K562 (cell line): ENCODE data around the gene C2CD2.

Experiments used
- BACH1 ChIP-seq: fragments of 200-800 bp; sonication (Bioruptor generic); IDR thresholded peaks from 2 replicates; pipeline ENCODE4 v1.6.1; 2016; ENCODE audit warnings: missing genetic modification characterization, missing compliant biosample characterization
- CGGBP1 ChIP-seq: fragments of 250-450 bp; sonication (Bioruptor Pico); IDR thresholded peaks from 2 replicates; pipeline ENCODE4 v1.9.0; 2021; ENCODE audit warnings: mild to moderate bottlenecking
- EZH2 ChIP-seq: IDR thresholded peaks from 2 replicates; pipeline ENCODE4 v1.6.1; 2012; ENCODE audit warnings: low read depth, mild to moderate bottlenecking, inconsistent platforms, low read length, borderline replicate concordance
- SAP30 ChIP-seq: fragments of 200-600 bp; sonication (generic); IDR thresholded peaks from 2 replicates; pipeline ENCODE4 v1.6.1; 2012; ENCODE audit warnings: borderline replicate concordance, low read depth, mild to moderate bottlenecking, moderate library complexity, low read length, control low read depth, inconsistent platforms; ENCODE audit not compliant: insufficient read depth, poor library complexity, severe bottlenecking
- TAF1 ChIP-seq: IDR thresholded peaks from 2 replicates; pipeline ENCODE4 v1.6.1; 2011; ENCODE audit warnings: mild to moderate bottlenecking, low read length, moderate library complexity; ENCODE audit not compliant: insufficient read depth, control insufficient read depth, severe bottlenecking; ENCODE audit errors: extremely low read depth
- ZC3H4 ChIP-seq: sonication (generic); formaldehyde crosslinking; IDR thresholded peaks from 2 replicates; pipeline ENCODE4 v1.9.0; 2021; ENCODE audit warnings: missing genetic modification reagents, borderline replicate concordance
- ZNF175 ChIP-seq: fragments of 200-800 bp; sonication (Bioruptor generic); IDR thresholded peaks from 2 replicates; pipeline ENCODE4 v1.6.1; 2016; ENCODE audit warnings: low read depth, mild to moderate bottlenecking, missing genetic modification characterization, missing compliant biosample characterization

GRCh38 chr21:41992576-41992975 lies 38.8 kb upstream of the C2CD2 start:
- TF ChIP-seq ZC3H4 (CRISPR knock-in tag) (no peak), CGGBP1 (CRISPR knock-in tag) (no peak), BACH1 (tag) (no peak), TAF1 (no peak), SAP30 (no peak), EZH2 (no peak), ZNF175 (CRISPR knock-in tag) (no peak)
